HEK293 (cell line): Measurements from ENCODE around the gene PCDHA8.

Experiments
- CTCF ChIA-PET: fragments of 350-600 bp; formaldehyde crosslinking; extraction: SDS; loops from one replicate; lab custom pipeline; 2021; ENCODE audit warnings: antibody characterized with exemption; lab: Yijun Ruan, JAX
- POLR2A ChIA-PET: fragments of 300-600 bp; formaldehyde crosslinking; extraction: SDS; loops from one replicate; lab custom pipeline; 2020; ENCODE audit warnings: antibody characterized with exemption, inconsistent platforms; lab: Yijun Ruan, JAX
- H3K27ac ChIP-seq: fragments of 200-500 bp; sonication (Bioruptor generic); 2 replicates; pipeline ENCODE4 v1.5.1; 2014; ENCODE audit warnings: low read depth, low read length, control low read depth, inconsistent platforms; ENCODE audit errors: extremely low read depth
- H3K36me3 ChIP-seq, 2 experiments: fragments of 200-500 bp in 1 of 2; sonication (Bioruptor generic) in 1 of 2; 1 replicate in 1 of 2; 2 replicates in 1 of 2; pipeline ENCODE4 v1.5.1; 2014 to 2017; ENCODE audit warnings: inconsistent platforms in 2 of 2, low read length in 2 of 2; ENCODE audit not compliant: control insufficient read depth in 2 of 2, insufficient read depth in 1 of 2
- H3K4me1 ChIP-seq: fragments of 200-500 bp; sonication (Bioruptor generic); 2 replicates; pipeline ENCODE4 v1.5.1; 2014; ENCODE audit warnings: mild to moderate bottlenecking, low read length, inconsistent platforms; ENCODE audit not compliant: control insufficient read depth, insufficient read depth
- H3K4me3 ChIP-seq: 2 replicates; pipeline ENCODE4 v1.5.1; 2011; ENCODE audit warnings: low read depth, mild to moderate bottlenecking, control low read depth, low read length, moderate library complexity
- H3K9me3 ChIP-seq: fragments of 200-500 bp; sonication (Bioruptor generic); 2 replicates; pipeline ENCODE4 v1.5.1; 2014; ENCODE audit warnings: low read depth, low read length, inconsistent platforms; ENCODE audit not compliant: control insufficient read depth, insufficient read depth
- HOXD13 ChIP-seq: sonication (generic); formaldehyde crosslinking; IDR thresholded peaks from 2 replicates; pipeline ENCODE4 v1.8.0; 2022; ENCODE audit warnings: missing genetic modification reagents, borderline replicate concordance
- KLF9 ChIP-seq: fragments of 450-650 bp; formaldehyde crosslinking; IDR thresholded peaks from 2 replicates; pipeline ENCODE4 v1.5.1; 2016; ENCODE audit warnings: missing biosample characterization, missing genetic modification characterization, low read depth
- REPIN1 ChIP-seq: fragments of 450-650 bp; formaldehyde crosslinking; IDR thresholded peaks from 2 replicates; pipeline ENCODE4 v1.5.1; 2017; ENCODE audit warnings: missing biosample characterization, missing genetic modification characterization, low read depth
- SALL2 ChIP-seq: fragments of 450-650 bp; formaldehyde crosslinking; IDR thresholded peaks from 2 replicates; pipeline ENCODE4 v1.5.0; 2017; ENCODE audit warnings: missing biosample characterization, mild to moderate bottlenecking, missing genetic modification characterization, borderline replicate concordance
- SP2 ChIP-seq: fragments of 450-650 bp; formaldehyde crosslinking; IDR thresholded peaks from 2 replicates; pipeline ENCODE4 v1.5.1; 2016; ENCODE audit warnings: missing biosample characterization, missing genetic modification characterization
- ZBTB1 ChIP-seq: fragments of 450-650 bp; formaldehyde crosslinking; IDR thresholded peaks from 2 replicates; pipeline ENCODE4 v1.5.1; 2016; ENCODE audit warnings: missing biosample characterization, missing genetic modification characterization
- ZBTB20 ChIP-seq: fragments of 450-650 bp; formaldehyde crosslinking; IDR thresholded peaks from 2 replicates; pipeline ENCODE4 v1.5.1; 2016; ENCODE audit warnings: missing biosample characterization, missing genetic modification characterization
- ZBTB21 ChIP-seq: fragments of 450-650 bp; formaldehyde crosslinking; IDR thresholded peaks from 2 replicates; pipeline ENCODE4 v1.5.1; 2017; ENCODE audit warnings: missing biosample characterization, missing genetic modification characterization
- ZFP37 ChIP-seq: fragments of 450-650 bp; formaldehyde crosslinking; IDR thresholded peaks from 2 replicates; pipeline ENCODE4 v1.5.1; 2016; ENCODE audit warnings: missing biosample characterization, missing genetic modification characterization
- ZNF341 ChIP-seq: fragments of 450-650 bp; formaldehyde crosslinking; IDR thresholded peaks from 2 replicates; pipeline ENCODE4; 2016; ENCODE audit warnings: low read depth, missing biosample characterization, missing genetic modification characterization
- ZNF433 ChIP-seq: fragments of 450-650 bp; formaldehyde crosslinking; IDR thresholded peaks from 2 replicates; pipeline ENCODE4 v1.5.1; 2016; ENCODE audit warnings: missing biosample characterization, missing genetic modification characterization, low read depth
- ZNF521 ChIP-seq: fragments of 450-650 bp; formaldehyde crosslinking; IDR thresholded peaks from 2 replicates; pipeline ENCODE4 v1.5.1; 2017; ENCODE audit warnings: missing biosample characterization, mild to moderate bottlenecking, missing genetic modification characterization
- ZNF530 ChIP-seq: fragments of 450-650 bp; formaldehyde crosslinking; IDR thresholded peaks from 2 replicates; pipeline ENCODE4 v1.5.1; 2016; ENCODE audit warnings: low read depth, missing biosample characterization, missing genetic modification characterization
- ZNF600 ChIP-seq: fragments of 450-650 bp; formaldehyde crosslinking; IDR thresholded peaks from 2 replicates; pipeline ENCODE4 v1.5.1; 2016; ENCODE audit warnings: missing biosample characterization, missing genetic modification characterization
- ZNF658 ChIP-seq: fragments of 450-650 bp; formaldehyde crosslinking; IDR thresholded peaks from 2 replicates; pipeline ENCODE4; 2016; ENCODE audit warnings: missing biosample characterization, missing genetic modification characterization
- ZNF701 ChIP-seq: fragments of 450-650 bp; formaldehyde crosslinking; IDR thresholded peaks from 2 replicates; pipeline ENCODE4 v1.5.1; 2016; ENCODE audit warnings: missing biosample characterization, missing genetic modification characterization
- ZNF707 ChIP-seq: fragments of 450-650 bp; formaldehyde crosslinking; IDR thresholded peaks from 2 replicates; pipeline ENCODE4 v1.5.1; 2016; ENCODE audit warnings: missing biosample characterization, missing genetic modification characterization
- ZNF776 ChIP-seq: fragments of 450-650 bp; formaldehyde crosslinking; IDR thresholded peaks from 2 replicates; pipeline ENCODE4 v1.5.0; 2017; ENCODE audit warnings: missing biosample characterization, missing genetic modification characterization, borderline replicate concordance
- ZNF785 ChIP-seq: fragments of 450-650 bp; formaldehyde crosslinking; IDR thresholded peaks from 2 replicates; pipeline ENCODE4 v1.5.1; 2016; ENCODE audit warnings: missing biosample characterization, missing genetic modification characterization
- ZNF843 ChIP-seq: fragments of 450-650 bp; formaldehyde crosslinking; IDR thresholded peaks from 2 replicates; pipeline ENCODE4 v1.5.1; 2016; ENCODE audit warnings: missing biosample characterization, missing genetic modification characterization
- ZSCAN16 ChIP-seq: fragments of 450-650 bp; formaldehyde crosslinking; IDR thresholded peaks from 2 replicates; pipeline ENCODE4 v1.5.1; 2016; ENCODE audit warnings: missing biosample characterization, missing genetic modification characterization
- ZSCAN23 ChIP-seq: fragments of 450-650 bp; formaldehyde crosslinking; IDR thresholded peaks from 2 replicates; pipeline ENCODE4 v1.5.1; 2016; ENCODE audit warnings: missing biosample characterization, missing genetic modification characterization
- TF ChIP-seq, protein P1 (sequence below): fragments of 450-650 bp; formaldehyde crosslinking; IDR thresholded peaks from 2 replicates; pipeline ENCODE4 v1.5.1; 2016; ENCODE audit warnings: missing biosample characterization, missing genetic modification characterization
- TF ChIP-seq, protein P2 (sequence below): fragments of 450-650 bp; formaldehyde crosslinking; IDR thresholded peaks from 2 replicates; pipeline ENCODE4 v1.5.1; 2016; ENCODE audit warnings: missing biosample characterization, missing genetic modification characterization
- TF ChIP-seq, protein P3 (sequence below): fragments of 450-650 bp; formaldehyde crosslinking; IDR thresholded peaks from 2 replicates; pipeline ENCODE4 v1.5.1; 2016; ENCODE audit warnings: missing biosample characterization, missing genetic modification characterization
- TF ChIP-seq, protein P4 (sequence below): fragments of 450-650 bp; formaldehyde crosslinking; IDR thresholded peaks from 2 replicates; pipeline ENCODE4 v1.5.1; 2016; ENCODE audit warnings: missing biosample characterization, missing genetic modification characterization, borderline replicate concordance

The PCDHA8 gene

DNA sequence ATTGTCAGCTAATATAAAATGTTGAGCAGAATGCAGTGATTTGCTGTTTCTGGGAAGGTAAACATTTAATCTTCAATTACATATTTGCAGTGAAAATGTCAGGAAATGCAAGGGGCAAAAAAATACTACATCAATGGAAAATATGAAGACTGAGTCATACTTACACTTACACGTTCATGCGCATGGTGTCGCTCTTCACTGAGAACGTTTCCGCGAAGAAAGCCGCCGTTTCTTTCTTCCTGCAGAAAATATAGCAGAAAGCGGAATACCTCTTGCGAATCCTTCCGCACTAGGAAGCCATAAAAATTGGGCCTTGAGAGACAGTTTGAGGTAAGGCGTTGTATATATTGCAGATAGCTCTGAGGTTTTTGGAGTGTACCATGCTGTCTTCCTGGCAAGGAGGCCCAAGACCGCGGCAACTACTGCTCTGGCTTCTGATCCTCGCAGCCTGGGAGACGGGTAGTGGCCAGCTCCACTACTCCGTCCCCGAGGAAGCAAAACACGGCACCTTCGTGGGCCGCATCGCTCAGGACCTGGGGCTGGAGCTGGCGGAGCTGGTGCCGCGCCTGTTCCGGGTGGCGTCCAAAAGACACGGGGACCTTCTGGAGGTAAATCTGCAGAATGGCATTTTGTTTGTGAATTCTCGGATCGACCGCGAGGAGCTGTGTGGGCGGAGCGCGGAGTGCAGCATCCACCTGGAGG lies 41.1 kb downstream of the PCDHA8 start, which contains the start of gene PCDHA13:
Gene PCDHA13, plus strand, starts transcription at position 236 of the 702 bp plus-strand sequence. Its CDS starts 145 bp downstream, at position 381.
- CTCF ChIA-PET, result interaction anchor here (0.6 to 5.1 kb wide), 27 partner anchors 10 to 221 kb away, joined by 3 to 81 read pairs (median 5); partner anchors contain the start of genes PCDHA10, PCDHA11, PCDHAC1 and PCDHAC2
- Histone ChIP-seq H3K4me1 (no peaks in the 10 kb centered on the region), H3K4me3 (peak within 1 kb of the TSS; percentile 4; the same call in 1 of the 2 replicates), H3K27ac (no peak within 1 kb of the TSS), H3K9me3 (no peaks in the 10 kb centered on the region), H3K36me3 (no peaks in the 10 kb centered on the region)
- TF ChIP-seq ZNF521 (no peak), ZNF658 (tag by site-specific recombination) (no peak), ZNF843 (tag by site-specific recombination) (no peak), ZNF785 (no peak), ZNF341 (tag by site-specific recombination) (no peak), ZBTB20 (tag by site-specific recombination) (no peak), ZNF701 (tag by site-specific recombination) (no peak), KLF9 (tag by site-specific recombination) (no peak), ZNF707 (tag by site-specific recombination) (no peak), ZFP37 (no peak), ZBTB1 (tag by site-specific recombination) (no peak), ZSCAN23 (tag by site-specific recombination) (no peak), SALL2 (tag by site-specific recombination) (no peak)
- TF ChIP-seq, protein P1, sequence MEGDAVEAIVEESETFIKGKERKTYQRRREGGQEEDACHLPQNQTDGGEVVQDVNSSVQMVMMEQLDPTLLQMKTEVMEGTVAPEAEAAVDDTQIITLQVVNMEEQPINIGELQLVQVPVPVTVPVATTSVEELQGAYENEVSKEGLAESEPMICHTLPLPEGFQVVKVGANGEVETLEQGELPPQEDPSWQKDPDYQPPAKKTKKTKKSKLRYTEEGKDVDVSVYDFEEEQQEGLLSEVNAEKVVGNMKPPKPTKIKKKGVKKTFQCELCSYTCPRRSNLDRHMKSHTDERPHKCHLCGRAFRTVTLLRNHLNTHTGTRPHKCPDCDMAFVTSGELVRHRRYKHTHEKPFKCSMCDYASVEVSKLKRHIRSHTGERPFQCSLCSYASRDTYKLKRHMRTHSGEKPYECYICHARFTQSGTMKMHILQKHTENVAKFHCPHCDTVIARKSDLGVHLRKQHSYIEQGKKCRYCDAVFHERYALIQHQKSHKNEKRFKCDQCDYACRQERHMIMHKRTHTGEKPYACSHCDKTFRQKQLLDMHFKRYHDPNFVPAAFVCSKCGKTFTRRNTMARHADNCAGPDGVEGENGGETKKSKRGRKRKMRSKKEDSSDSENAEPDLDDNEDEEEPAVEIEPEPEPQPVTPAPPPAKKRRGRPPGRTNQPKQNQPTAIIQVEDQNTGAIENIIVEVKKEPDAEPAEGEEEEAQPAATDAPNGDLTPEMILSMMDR (tag by site-specific recombination), result no peak
- POLR2A ChIA-PET, result no interaction called here

DNA sequence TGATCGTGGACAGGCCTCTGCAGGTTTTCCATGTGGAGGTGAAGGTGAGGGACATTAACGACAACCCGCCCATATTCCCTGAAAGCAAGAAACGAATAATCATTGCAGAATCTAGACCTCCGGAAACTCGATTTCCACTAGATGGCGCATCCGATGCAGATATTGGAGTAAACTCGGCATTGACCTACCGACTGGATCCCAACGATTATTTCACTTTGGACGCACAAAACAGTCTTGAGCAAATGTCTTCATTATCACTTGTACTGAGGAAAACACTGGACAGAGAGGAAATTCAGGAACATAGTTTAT lies 41.6 kb downstream of the PCDHA8 start:
- Histone ChIP-seq H3K36me3 (no peaks in the 10 kb centered on the region), H3K4me1 (no peaks in the 10 kb centered on the region)
- POLR2A ChIA-PET, result no interaction called here
- TF ChIP-seq HOXD13 (CRISPR knock-in tag) (no peak), ZBTB21 (tag by site-specific recombination) (no peak)
- TF ChIP-seq, all 188 proteins: peak for 0
- Histone ChIP-seq H3K4me3 (no peak overlapping the region), H3K27ac (no peak overlapping the region), H3K9me3 (no peaks in the 10 kb centered on the region)
- CTCF ChIA-PET, result interaction anchor here (0.6 to 5.1 kb wide), 21 partner anchors 9 to 220 kb away, joined by 3 to 81 read pairs (median 5); partner anchors contain the start of genes PCDHA11 and PCDHAC1

DNA sequence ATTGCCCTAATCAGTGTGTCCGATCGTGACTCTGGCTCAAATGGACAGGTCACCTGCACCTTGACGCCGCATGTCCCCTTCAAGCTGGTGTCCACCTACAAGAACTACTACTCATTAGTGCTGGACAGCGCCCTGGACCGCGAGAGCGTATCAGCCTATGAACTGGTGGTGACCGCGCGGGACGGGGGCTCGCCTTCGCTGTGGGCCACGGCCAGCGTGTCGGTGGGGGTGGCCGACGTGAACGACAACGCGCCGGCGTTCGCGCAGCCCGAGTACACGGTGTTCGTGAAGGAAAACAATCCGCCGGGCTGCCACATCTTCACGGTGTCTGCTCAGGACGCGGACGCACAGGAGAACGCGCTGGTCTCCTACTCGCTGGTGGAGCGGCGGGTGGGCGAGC lies 42.4 kb downstream of the PCDHA8 start:
- CTCF ChIA-PET, result interaction anchor here (0.6 to 5.1 kb wide), 12 partner anchors 10 to 207 kb away, joined by 3 to 81 read pairs (median 8); partner anchors contain the start of gene PCDHAC1
- TF ChIP-seq, protein P2, sequence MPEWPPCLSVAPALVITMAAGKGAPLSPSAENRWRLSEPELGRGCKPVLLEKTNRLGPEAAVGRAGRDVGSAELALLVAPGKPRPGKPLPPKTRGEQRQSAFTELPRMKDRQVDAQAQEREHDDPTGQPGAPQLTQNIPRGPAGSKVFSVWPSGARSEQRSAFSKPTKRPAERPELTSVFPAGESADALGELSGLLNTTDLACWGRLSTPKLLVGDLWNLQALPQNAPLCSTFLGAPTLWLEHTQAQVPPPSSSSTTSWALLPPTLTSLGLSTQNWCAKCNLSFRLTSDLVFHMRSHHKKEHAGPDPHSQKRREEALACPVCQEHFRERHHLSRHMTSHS (tag by site-specific recombination), result no peak
- TF ChIP-seq ZNF530 (tag by site-specific recombination), result no peak
- TF ChIP-seq ZNF776, result no peak
- no peak for TF ChIP-seq ZSCAN16 (tag by site-specific recombination)
- TF ChIP-seq, protein P3, sequence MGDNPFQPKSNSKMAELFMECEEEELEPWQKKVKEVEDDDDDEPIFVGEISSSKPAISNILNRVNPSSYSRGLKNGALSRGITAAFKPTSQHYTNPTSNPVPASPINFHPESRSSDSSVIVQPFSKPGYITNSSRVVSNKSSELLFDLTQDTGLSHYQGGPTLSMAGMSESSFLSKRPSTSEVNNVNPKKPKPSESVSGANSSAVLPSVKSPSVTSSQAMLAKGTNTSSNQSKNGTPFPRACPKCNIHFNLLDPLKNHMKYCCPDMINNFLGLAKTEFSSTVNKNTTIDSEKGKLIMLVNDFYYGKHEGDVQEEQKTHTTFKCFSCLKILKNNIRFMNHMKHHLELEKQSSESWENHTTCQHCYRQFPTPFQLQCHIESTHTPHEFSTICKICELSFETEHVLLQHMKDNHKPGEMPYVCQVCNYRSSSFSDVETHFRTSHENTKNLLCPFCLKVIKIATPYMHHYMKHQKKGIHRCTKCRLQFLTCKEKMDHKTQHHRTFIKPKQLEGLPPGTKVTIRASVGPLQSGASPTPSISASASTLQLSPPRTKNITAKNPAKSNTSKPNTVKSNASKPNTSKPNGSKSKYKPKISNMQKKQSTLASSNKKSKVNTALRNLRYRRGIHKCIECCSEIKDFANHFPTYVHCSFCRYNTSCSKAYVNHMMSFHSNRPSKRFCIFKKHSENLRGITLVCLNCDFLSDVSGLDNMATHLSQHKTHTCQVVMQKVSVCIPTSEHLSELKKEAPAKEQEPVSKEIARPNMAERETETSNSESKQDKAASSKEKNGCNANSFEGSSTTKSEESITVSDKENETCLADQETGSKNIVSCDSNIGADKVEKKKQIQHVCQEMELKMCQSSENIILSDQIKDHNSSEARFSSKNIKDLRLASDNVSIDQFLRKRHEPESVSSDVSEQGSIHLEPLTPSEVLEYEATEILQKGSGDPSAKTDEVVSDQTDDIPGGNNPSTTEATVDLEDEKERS (tag by site-specific recombination), result no peak
- TF ChIP-seq ZNF600 (tag by site-specific recombination), result no peak
- TF ChIP-seq, protein P4, sequence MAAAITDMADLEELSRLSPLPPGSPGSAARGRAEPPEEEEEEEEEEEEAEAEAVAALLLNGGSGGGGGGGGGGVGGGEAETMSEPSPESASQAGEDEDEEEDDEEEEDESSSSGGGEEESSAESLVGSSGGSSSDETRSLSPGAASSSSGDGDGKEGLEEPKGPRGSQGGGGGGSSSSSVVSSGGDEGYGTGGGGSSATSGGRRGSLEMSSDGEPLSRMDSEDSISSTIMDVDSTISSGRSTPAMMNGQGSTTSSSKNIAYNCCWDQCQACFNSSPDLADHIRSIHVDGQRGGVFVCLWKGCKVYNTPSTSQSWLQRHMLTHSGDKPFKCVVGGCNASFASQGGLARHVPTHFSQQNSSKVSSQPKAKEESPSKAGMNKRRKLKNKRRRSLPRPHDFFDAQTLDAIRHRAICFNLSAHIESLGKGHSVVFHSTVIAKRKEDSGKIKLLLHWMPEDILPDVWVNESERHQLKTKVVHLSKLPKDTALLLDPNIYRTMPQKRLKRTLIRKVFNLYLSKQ, result no peak
- TF ChIP-seq ZNF433, result no peak
- TF ChIP-seq SP2 (tag by site-specific recombination), result no peak
- TF ChIP-seq REPIN1 (tag by site-specific recombination), result no peak

More for the DNA sequence above, 42.4 kb downstream of the PCDHA8 start:
- POLR2A ChIA-PET, result no interaction called here
- Histone ChIP-seq H3K36me3 (no peaks in the 10 kb centered on the region), H3K9me3 (no peaks in the 10 kb centered on the region), H3K4me1 (no peaks in the 10 kb centered on the region), H3K27ac (no peak overlapping the region), H3K4me3 (no peak overlapping the region)
